IMR-90 (cell line): ENCODE data around the gene KXD1. TPM values are rescaled to one million over a fixed set of nuclear protein-coding genes. Genes with fewer than 3 reads are reported as not detected.

Experiments used
- ATAC-seq: fragments of 200-7000 bp; cut with Tn5 transposase; 2 replicates; pipeline ENCODE4 v1.9.1; 2020; ENCODE audit warnings: low read depth, mild to moderate bottlenecking, moderate library complexity
- BruUV-seq: library from RNA; stranded (reverse); fragments of 400-500 nt; replicated peaks from 2 replicates; lab custom pipeline; 2021; lab: Mats Ljungman, UMichigan
- CTCF ChIA-PET: fragments of 300-600 bp; formaldehyde crosslinking; extraction: SDS; loops from one replicate; lab custom pipeline; 2021; ENCODE audit warnings: antibody characterized with exemption; lab: Yijun Ruan, JAX
- POLR2A ChIA-PET: fragments of 300-600 bp; sonication (Branson Sonifier 250); formaldehyde crosslinking; loops from one replicate; lab custom pipeline; 2022; ENCODE audit warnings: antibody characterized with exemption; ENCODE audit not compliant: unreplicated experiment; lab: Charles Lee
- DNase-seq: peaks from one replicate; pipeline ENCODE4 v3.0.0; 2013
- H2AFZ ChIP-seq: replicated peaks from 2 replicates; pipeline ENCODE3; 2013; ENCODE audit warnings: low read length, mild to moderate bottlenecking; ENCODE audit not compliant: poor library complexity
- H2AK5ac ChIP-seq: 2 replicates; pipeline ENCODE4 v1.6.1; 2013; ENCODE audit warnings: low read depth, low read length, inconsistent platforms
- H2AK9ac ChIP-seq: replicated peaks from 2 replicates; pipeline ENCODE3; 2013; ENCODE audit warnings: mild to moderate bottlenecking, low read depth, low read length, moderate library complexity; ENCODE audit not compliant: poor library complexity
- H2BK120ac ChIP-seq: 2 replicates; pipeline ENCODE4 v1.6.1; 2013; ENCODE audit warnings: low read depth, low read length, inconsistent platforms
- H2BK15ac ChIP-seq: 3 replicates; pipeline ENCODE4 v1.6.1; 2013; ENCODE audit warnings: low read depth, low read length, inconsistent platforms
- H2BK20ac ChIP-seq: 2 replicates; pipeline ENCODE4 v1.6.1; 2013; ENCODE audit warnings: low read depth, mild to moderate bottlenecking, inconsistent platforms, low read length, moderate library complexity
- H2BK5ac ChIP-seq: 2 replicates; pipeline ENCODE4 v1.6.1; 2013; ENCODE audit warnings: mild to moderate bottlenecking, low read depth, low read length, inconsistent platforms; ENCODE audit not compliant: poor library complexity, severe bottlenecking
- H3K14ac ChIP-seq: replicated peaks from 2 replicates; pipeline ENCODE4 v1.6.1; 2013; ENCODE audit warnings: low read depth, low read length, inconsistent platforms
- H3K18ac ChIP-seq: 2 replicates; pipeline ENCODE4 v1.6.1; 2013; ENCODE audit warnings: low read depth, low read length, control low read depth
- H3K23ac ChIP-seq: 2 replicates; pipeline ENCODE4 v1.6.1; 2013; ENCODE audit warnings: low read depth, low read length, inconsistent platforms
- H3K27ac ChIP-seq: 2 replicates; pipeline ENCODE4 v1.5.1; 2013; ENCODE audit warnings: mild to moderate bottlenecking, control low read depth, low read length; ENCODE audit not compliant: insufficient read depth
- H3K27me3 ChIP-seq: 2 replicates; pipeline ENCODE4 v1.6.1; 2013; ENCODE audit warnings: low read length; ENCODE audit not compliant: control insufficient read depth, insufficient read depth
- H3K36me3 ChIP-seq: 2 replicates; pipeline ENCODE4 v1.6.1; 2013; ENCODE audit warnings: low read length, mixed read lengths; ENCODE audit not compliant: control insufficient read depth, insufficient read depth
- H3K4ac ChIP-seq: 2 replicates; pipeline ENCODE4 v1.6.1; 2013; ENCODE audit warnings: low read depth, low read length, inconsistent platforms
- H3K4me1 ChIP-seq: 2 replicates; pipeline ENCODE4 v1.6.1; 2013; ENCODE audit warnings: low read length, mixed read lengths; ENCODE audit not compliant: control insufficient read depth, insufficient read depth
- H3K4me2 ChIP-seq: 2 replicates; pipeline ENCODE4 v1.6.1; 2013; ENCODE audit warnings: low read depth, mild to moderate bottlenecking, control low read depth, low read length, moderate library complexity
- H3K4me3 ChIP-seq: 2 replicates; pipeline ENCODE4 v1.5.1; 2013; ENCODE audit warnings: low read depth, mild to moderate bottlenecking, control low read depth, low read length, moderate library complexity; ENCODE audit not compliant: insufficient read depth
- H3K56ac ChIP-seq: 2 replicates; pipeline ENCODE4 v1.6.1; 2013; ENCODE audit warnings: low read length, inconsistent platforms; ENCODE audit not compliant: insufficient read depth; ENCODE audit errors: extremely low read depth
- H3K79me1 ChIP-seq, 2 experiments: 2 replicates each; pipeline ENCODE4 v1.6.1; 2013; ENCODE audit warnings: low read length in 2 of 2, inconsistent platforms in 1 of 2, low read depth in 1 of 2
- H3K9ac ChIP-seq: 2 replicates; pipeline ENCODE4 v1.6.1; 2013; ENCODE audit warnings: low read depth, low read length, control low read depth
- H3K9me1 ChIP-seq: 2 replicates; pipeline ENCODE4 v1.6.1; 2013; ENCODE audit warnings: low read length, inconsistent platforms; ENCODE audit not compliant: insufficient read depth
- H3K9me3 ChIP-seq: 2 replicates; pipeline ENCODE4 v1.6.1; 2013; ENCODE audit warnings: low read length; ENCODE audit not compliant: control insufficient read depth, insufficient read depth
- H4K20me1 ChIP-seq: 2 replicates; pipeline ENCODE4 v1.6.1; 2013; ENCODE audit warnings: low read length, inconsistent platforms; ENCODE audit not compliant: insufficient read depth
- H4K5ac ChIP-seq: 2 replicates; pipeline ENCODE4 v1.6.1; 2013; ENCODE audit warnings: mild to moderate bottlenecking, low read depth, low read length, control low read depth
- H4K8ac ChIP-seq, 2 experiments: 2 replicates each; pipeline ENCODE4 v1.6.1; 2013; ENCODE audit warnings: low read depth in 2 of 2, low read length in 2 of 2, control low read depth in 1 of 2, inconsistent platforms in 1 of 2
- H4K91ac ChIP-seq: 2 replicates; pipeline ENCODE4 v1.6.1; 2013; ENCODE audit warnings: low read depth, low read length, inconsistent platforms; ENCODE audit not compliant: insufficient read depth
- BHLHE40 ChIP-seq: fragments of 150-350 bp; IDR thresholded peaks from 2 replicates; pipeline ENCODE4 v1.6.1; 2016; ENCODE audit warnings: mild to moderate bottlenecking, low read depth, low read length
- CEBPB ChIP-seq: IDR thresholded peaks from 2 replicates; pipeline ENCODE4 v1.6.1; 2012; ENCODE audit warnings: low read depth, low read length, improper control_type of control experiment
- FOS ChIP-seq: fragments of 150-350 bp; IDR thresholded peaks from 2 replicates; pipeline ENCODE4 v1.6.1; 2016; ENCODE audit warnings: low read depth, low read length
- MAZ ChIP-seq: IDR thresholded peaks from 2 replicates; pipeline ENCODE4 v1.6.1; 2012; ENCODE audit warnings: low read depth, mild to moderate bottlenecking, low read length, improper control_type of control experiment, moderate library complexity, borderline replicate concordance
- MXI1 ChIP-seq: IDR thresholded peaks from 2 replicates; pipeline ENCODE4 v1.6.1; 2012; ENCODE audit warnings: low read depth, mild to moderate bottlenecking, low read length, moderate library complexity, borderline replicate concordance
- POLR2A ChIP-seq: IDR thresholded peaks from 2 replicates; pipeline ENCODE4 v1.6.1; 2012; ENCODE audit warnings: mild to moderate bottlenecking, low read depth, low read length
- RFX5 ChIP-seq: IDR thresholded peaks from 2 replicates; pipeline ENCODE4 v1.8.0; 2012; ENCODE audit warnings: low read depth, mild to moderate bottlenecking, low read length, moderate library complexity
- WGBS, 2 experiments: methylation state at CpG; one replicate each; pipeline versions ENCODE4 v1.1.5 to v1.1.7; 2013; ENCODE audit warnings: missing lambda C conversion rate in 2 of 2; ENCODE audit not compliant: insufficient read length in 1 of 2; ENCODE audit errors: extremely low coverage in 2 of 2; 5-methylcytosine and 5-hydroxymethylcytosine counted together
- dilution Hi-C: fragments of 300-500 bp; cut with HindIII; formaldehyde crosslinking; loops from one replicate; pipeline ENCODE4 v1.14.3; 2018; ENCODE audit warnings: low sequenced_read_pairs; ENCODE audit not compliant: unreplicated experiment
- in situ Hi-C: fragments of 300-500 bp; cut with MboI; formaldehyde crosslinking; loops from 3 replicates; pipeline ENCODE4 v1.14.3; 2019; ENCODE audit warnings: low sequenced_read_pairs, inconsistent platforms, mixed read lengths
- intact Hi-C: fragments of 100-400 bp; cut with micrococcal nuclease; formaldehyde crosslinking; loops from 2 replicates; pipeline ENCODE4 v1.10.0; 2022
- polyA plus RNA-seq, 3 experiments: library from polyadenylated mRNA; depleted of rRNA; stranded (reverse); fragments of >200 nt; gene quantifications; 2 replicates each; pipeline ENCODE4 v1.2.3, GENCODE V29; 2012; ENCODE audit warnings: low replicate concordance in 1 of 3
- total RNA-seq: library from RNA; depleted of rRNA; stranded (reverse); fragments of >200 nt; gene quantifications from 2 replicates; pipeline ENCODE4 v1.2.3, GENCODE V29; 2012

KXD1 gene
- total and polyA plus RNA-seq, 2 of the 4 experiments (the other 2 are of a cell fraction): 66.7 to 196 TPM

- Histone ChIP-seq H3K9me3 (no peaks in the 10 kb centered on the region), H3K56ac (no peak overlapping the region), H4K8ac (no peak overlapping the region), H2AFZ (no peak overlapping the region), H3K4me3 (no peak overlapping the region), H2AK5ac (peak overlapping the region; percentile 59), H3K27ac (peak overlapping the region; percentile 11; the same call in 1 of the 2 replicates), H2AK9ac (peak overlapping the region; percentile 67), H2BK15ac (peak overlapping the region; percentile 11; the same call in 1 of the 3 replicates), H3K4ac (peak overlapping the region; percentile 25; the same call in 1 of the 2 replicates), H3K36me3 (no peaks in the 10 kb centered on the region), H3K23ac (peak overlapping the region; percentile 88), H4K20me1 (peaks cover 94% of the 10 kb centered on the region), H3K4me1 (peaks cover 19% of the 10 kb centered on the region), H3K4me2 (peak overlapping the region; percentile 30; the same call in 1 of the 2 replicates), H3K79me1 (peaks cover 7 to 83% of the 10 kb centered on the region in 2 experiments; a peak in 3 of 4 replicates), H3K18ac (no peak overlapping the region), H4K91ac (no peak overlapping the region), H3K9ac (no peak overlapping the region), H2BK20ac (no peak overlapping the region), H3K9me1 (peaks cover 45% of the 10 kb centered on the region), H2BK5ac (peak overlapping the region; percentile 51), H2BK120ac (no peak overlapping the region), H4K5ac (peak overlapping the region; percentile 25; the same call in 1 of the 2 replicates), H3K27me3 (no peaks in the 10 kb centered on the region), H3K14ac (peak overlapping the region; percentile 68; the same call in 1 of the 2 replicates)
- BruUV-seq: no TSS peak
- ChIA-PET POLR2A (no interaction called here), CTCF (no interaction called here)
- dilution Hi-C loops: no loop called here
- ATAC-seq (peak; percentile 72), DNase-seq (peak; percentile 67)
- WGBS, 2 experiments: 20% methylated on average over 7 of the region's 17 CpGs; no CpG with 5 or more reads in 1 of the 2 experiments
- intact Hi-C loops: no loop called here
- no peak for TF ChIP-seq RFX5
- peak; percentile 82; the same call in 1 of the 2 replicates for TF ChIP-seq MAZ
- peak; percentile 91 for TF ChIP-seq CEBPB
- TF ChIP-seq BHLHE40: peak; percentile 30; the same call in 1 of the 2 replicates
- TF ChIP-seq FOS: peak; percentile 37
- TF ChIP-seq POLR2A: 0 out of 2 replicates have a peak, but pooled peaks have one; percentile 6
- TF ChIP-seq MXI1: no peak
- in situ Hi-C loops: no loop called here
These were observed 42.6 kb upstream of the KXD1 start for GRCh38 chr19:18514800-18515682.
